RWPE1 (cell line): Measurements from ENCODE around the gene SSR2.

Experiments
- CTCF ChIA-PET: fragments of 350-600 bp; sonication (Branson Sonifier 250); formaldehyde crosslinking; extraction: SDS; loops from one replicate; lab custom pipeline; 2021; lab: Yijun Ruan, JAX
- POLR2A ChIA-PET: fragments of 400-600 bp; formaldehyde crosslinking; extraction: SDS; loops from one replicate; lab custom pipeline; 2020; ENCODE audit warnings: antibody characterized with exemption; ENCODE audit not compliant: low non-redundant PET; lab: Yijun Ruan, JAX
- DNase-seq: peaks from one replicate; pipeline ENCODE4 v3.0.0; 2012; ENCODE audit warnings: low spot score
- H3K27ac ChIP-seq: fragments of 450-650 bp; 2 replicates; pipeline ENCODE4 v1.5.1; 2017
- TF ChIP-seq, protein P1 (sequence below): fragments of 450-650 bp; conservative IDR thresholded peaks from 2 replicates; pipeline ENCODE4 v1.5.1; 2017; ENCODE audit warnings: low read depth, mild to moderate bottlenecking

Gene SSR2

DNA sequence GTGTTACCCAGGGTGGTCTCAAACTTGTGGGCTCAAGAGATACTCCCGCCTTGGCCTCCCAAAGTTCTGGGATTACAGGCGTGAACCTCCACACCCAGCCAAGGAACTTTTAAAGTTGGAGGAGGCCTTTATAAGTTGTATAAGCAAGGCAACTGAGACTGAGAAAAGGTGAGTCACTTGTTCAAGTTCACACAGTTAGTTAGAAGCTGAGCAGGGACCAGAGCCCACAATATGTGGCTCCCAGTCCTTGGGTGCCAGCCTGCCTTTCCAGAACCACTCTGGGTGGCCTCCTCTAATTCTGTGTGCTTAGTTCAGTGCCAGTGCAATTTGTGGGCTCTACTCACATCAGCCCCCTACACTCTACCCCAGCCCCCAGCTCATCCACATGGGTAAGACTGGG, 43.9 kb upstream of the SSR2 start:
- ChIA-PET POLR2A (no interaction called here), CTCF (interaction anchor here (0.6 kb wide), 2 partner anchors 25 to 187 kb away, joined by 4 read pairs; no protein-coding TSS in a partner anchor)
- no peak overlapping the region for H3K27ac ChIP-seq
- no peak for DNase-seq
- TF ChIP-seq, protein P1, sequence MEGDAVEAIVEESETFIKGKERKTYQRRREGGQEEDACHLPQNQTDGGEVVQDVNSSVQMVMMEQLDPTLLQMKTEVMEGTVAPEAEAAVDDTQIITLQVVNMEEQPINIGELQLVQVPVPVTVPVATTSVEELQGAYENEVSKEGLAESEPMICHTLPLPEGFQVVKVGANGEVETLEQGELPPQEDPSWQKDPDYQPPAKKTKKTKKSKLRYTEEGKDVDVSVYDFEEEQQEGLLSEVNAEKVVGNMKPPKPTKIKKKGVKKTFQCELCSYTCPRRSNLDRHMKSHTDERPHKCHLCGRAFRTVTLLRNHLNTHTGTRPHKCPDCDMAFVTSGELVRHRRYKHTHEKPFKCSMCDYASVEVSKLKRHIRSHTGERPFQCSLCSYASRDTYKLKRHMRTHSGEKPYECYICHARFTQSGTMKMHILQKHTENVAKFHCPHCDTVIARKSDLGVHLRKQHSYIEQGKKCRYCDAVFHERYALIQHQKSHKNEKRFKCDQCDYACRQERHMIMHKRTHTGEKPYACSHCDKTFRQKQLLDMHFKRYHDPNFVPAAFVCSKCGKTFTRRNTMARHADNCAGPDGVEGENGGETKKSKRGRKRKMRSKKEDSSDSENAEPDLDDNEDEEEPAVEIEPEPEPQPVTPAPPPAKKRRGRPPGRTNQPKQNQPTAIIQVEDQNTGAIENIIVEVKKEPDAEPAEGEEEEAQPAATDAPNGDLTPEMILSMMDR = no peak

DNA sequence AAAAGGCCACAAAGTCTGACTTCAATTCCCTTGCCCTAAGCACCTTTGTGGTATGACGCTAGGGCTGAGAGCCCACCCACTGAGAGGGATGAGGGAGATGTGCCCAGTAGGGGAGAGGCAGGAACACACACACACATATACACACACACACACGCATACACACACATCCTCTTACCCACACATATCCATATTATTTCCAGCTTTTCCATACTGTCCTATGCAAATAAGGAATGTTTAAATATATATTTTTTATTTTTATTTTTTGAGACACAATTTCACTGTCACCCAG, 43.2 kb upstream of the SSR2 start:
- POLR2A ChIA-PET = no interaction called here
- TF ChIP-seq, protein P1 = no peak
- DNase-seq = no peak
- H3K27ac ChIP-seq = no peak overlapping the region
- CTCF ChIA-PET = no interaction called here

DNA sequence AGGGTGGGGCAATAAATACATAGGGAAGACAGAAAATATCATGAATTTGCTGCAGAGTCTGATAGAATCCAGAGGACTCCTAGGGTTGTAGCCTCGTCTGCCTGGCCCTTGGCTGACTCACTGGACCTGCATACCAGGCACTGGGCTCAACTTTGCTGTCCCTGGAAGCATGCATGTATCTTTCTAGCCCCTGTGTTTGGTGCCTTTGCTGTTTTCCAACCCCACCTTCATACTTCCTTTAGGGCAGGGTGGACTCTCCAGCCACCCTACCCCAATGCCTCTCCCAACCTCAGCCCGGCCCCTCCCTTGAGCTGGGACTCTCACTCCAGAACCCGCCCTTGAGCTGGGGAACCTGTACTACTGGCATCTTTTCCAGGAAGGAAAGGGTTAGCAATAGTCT, 41.4 kb upstream of the SSR2 start:
- TF ChIP-seq, protein P1 = no peak
- CTCF ChIA-PET = interaction anchor here (0.6 to 0.7 kb wide), 2 partner anchors 73 to 163 kb away, joined by 6 to 8 read pairs; no protein-coding TSS in a partner anchor
- POLR2A ChIA-PET = no interaction called here
- H3K27ac ChIP-seq = no peak overlapping the region
- DNase-seq = peak; percentile 40

GRCh38 chr1:156060937-156061636, 40.3 kb upstream of the SSR2 start, which contains the start of gene RAB25:
RAB25 (plus strand) TSS chr1:156061160; CDS start chr1:156061401, 241 bp downstream.
- ChIA-PET CTCF (interaction anchor here (0.5 to 0.6 kb wide), 2 partner anchors 53 to 128 kb away, joined by 3 read pairs; no protein-coding TSS in a partner anchor), POLR2A (no interaction called here)
- TF ChIP-seq, protein P1 = no peak
- DNase-seq = peak; percentile 96
- H3K27ac ChIP-seq = no peak within 1 kb of the TSS

- POLR2A ChIA-PET = no interaction called here
- H3K27ac ChIP-seq = no peak overlapping the region
- TF ChIP-seq, protein P1 = no peak
- DNase-seq = no peak
- CTCF ChIA-PET = no interaction called here
These were observed 35.6 kb upstream of the SSR2 start for GRCh38 chr1:156056326-156056849.

- TF ChIP-seq, protein P1 = no peak
- no peak for DNase-seq
- POLR2A ChIA-PET = no interaction called here
- CTCF ChIA-PET = interaction anchor here (0.6 kb wide), 1 partner anchor 36 kb away, joined by 5 read pairs; no protein-coding TSS in a partner anchor
- H3K27ac ChIP-seq = peak overlapping the region; percentile 96
These were observed 34.7 kb upstream of the SSR2 start for GRCh38 chr1:156055281-156056048.
